Natural killer cell treated with Interleukin-12 subunit alpha and Interleukin-12 subunit beta and Interleukin-15 and Interleukin-18, amount 100 ng/mL, for 72 hours (primary cell): ENCODE data around the gene PARM1. TPM values are rescaled to one million over a fixed set of nuclear protein-coding genes. Genes with fewer than 3 reads are reported as not detected.

Experiments used
- ATAC-seq, 2 donors: fragments of 150-1000 bp; cut with Tn5 transposase in 1 of 2; sonication (Bioruptor Pico), chemical (Tn5 transposase) in 1 of 2; 2 replicates each; pipeline ENCODE4 v1.10.0; 2021
- DNase-seq: peaks from one replicate; pipeline ENCODE4 v3.0.0; 2022; ENCODE audit warnings: low spot score
- H3K27ac Mint-ChIP-seq, 2 donors: 1 replicate in 1 of 2; 2 replicates in 1 of 2; pipeline ENCODE4 v1.8.0; 2022; ENCODE audit warnings: mixed read lengths in 2 of 2, mild to moderate bottlenecking in 1 of 2, moderate library complexity in 1 of 2
- H3K27me3 Mint-ChIP-seq, 2 donors: 1 replicate in 1 of 2; 2 replicates in 1 of 2; pipeline ENCODE4 v1.8.0; 2022; ENCODE audit warnings: mixed read lengths in 2 of 2
- H3K36me3 Mint-ChIP-seq: one replicate; pipeline ENCODE4 v1.8.0; 2022; ENCODE audit warnings: mixed read lengths
- H3K4me1 Mint-ChIP-seq, 2 donors: 1 replicate in 1 of 2; 2 replicates in 1 of 2; pipeline ENCODE4 v1.8.0; 2022; ENCODE audit warnings: low read depth in 2 of 2, mixed read lengths in 2 of 2, mild to moderate bottlenecking in 1 of 2
- H3K4me3 Mint-ChIP-seq: one replicate; pipeline ENCODE4 v1.8.0; 2022; ENCODE audit warnings: mixed read lengths
- H3K9me3 Mint-ChIP-seq: 2 replicates; pipeline ENCODE4 v1.8.0; 2022; ENCODE audit warnings: mixed read lengths
- total RNA-seq, 2 donors: library from RNA; stranded (reverse); gene quantifications; one replicate each; pipeline ENCODE4 v1.2.3, GENCODE V29; 2022

PARM1 gene
- total RNA-seq, 2 donors from 2014 or later = 0.39 TPM; not detected in 1

GRCh38 chr4:75063433-75063832 is 130.5 kb downstream of the PARM1 start:
- H3K27ac Mint-ChIP-seq = no peak overlapping the region
- no peaks in the 10 kb centered on the region for H3K4me1 Mint-ChIP-seq
- H3K27me3 Mint-ChIP-seq = no peaks in the 10 kb centered on the region
- H3K4me3 Mint-ChIP-seq = no peak overlapping the region
- H3K36me3 Mint-ChIP-seq = no peaks in the 10 kb centered on the region
- ATAC-seq (no peak), DNase-seq (no peak)
- no peaks in the 10 kb centered on the region for H3K9me3 Mint-ChIP-seq

DNA sequence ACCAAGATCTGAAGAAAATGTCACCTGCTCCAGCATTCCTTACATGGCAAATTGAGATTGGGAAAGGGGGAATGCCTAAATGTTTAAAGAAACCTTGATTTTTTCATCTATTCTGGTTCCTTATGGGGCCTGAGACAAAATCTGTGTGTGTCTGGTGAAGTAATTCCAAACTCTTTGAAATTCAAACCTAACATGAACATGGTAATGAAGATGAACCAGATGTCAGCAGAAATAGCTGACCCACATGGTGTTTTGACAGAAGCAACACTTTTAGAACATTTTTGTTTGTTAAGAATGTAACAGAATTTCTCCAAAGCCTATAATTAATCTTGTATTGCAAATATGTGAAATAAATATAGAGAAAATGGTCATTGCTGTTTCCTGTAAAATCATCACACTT is 133.0 kb downstream of the PARM1 start:
- Mint-ChIP-seq H3K27ac (no peak overlapping the region), H3K27me3 (no peaks in the 10 kb centered on the region), H3K4me1 (no peaks in the 10 kb centered on the region), H3K9me3 (no peaks in the 10 kb centered on the region), H3K4me3 (no peak overlapping the region), H3K36me3 (no peaks in the 10 kb centered on the region)
- ATAC-seq = no peak
- DNase-seq = no peak

- ATAC-seq (no peak), DNase-seq (no peak)
- H3K27ac Mint-ChIP-seq = no peak overlapping the region
- H3K27me3 Mint-ChIP-seq = no peaks in the 10 kb centered on the region
- no peak overlapping the region for H3K4me3 Mint-ChIP-seq
- H3K4me1 Mint-ChIP-seq = no peaks in the 10 kb centered on the region
- peaks cover 7% of the 10 kb centered on the region for H3K9me3 Mint-ChIP-seq
- H3K36me3 Mint-ChIP-seq = no peaks in the 10 kb centered on the region
These were observed 136.7 kb downstream of the PARM1 start for GRCh38 chr4:75069493-75070074.

- no peaks in the 10 kb centered on the region for H3K27me3 Mint-ChIP-seq
- DNase-seq (no peak), ATAC-seq (no peak)
- no peak overlapping the region for H3K27ac Mint-ChIP-seq
- H3K9me3 Mint-ChIP-seq = peaks cover 12% of the 10 kb centered on the region
- no peak overlapping the region for H3K4me3 Mint-ChIP-seq
- no peaks in the 10 kb centered on the region for H3K4me1 Mint-ChIP-seq
- H3K36me3 Mint-ChIP-seq = no peaks in the 10 kb centered on the region
These were observed 138.4 kb downstream of the PARM1 start for GRCh38 chr4:75071317-75071716.

DNA sequence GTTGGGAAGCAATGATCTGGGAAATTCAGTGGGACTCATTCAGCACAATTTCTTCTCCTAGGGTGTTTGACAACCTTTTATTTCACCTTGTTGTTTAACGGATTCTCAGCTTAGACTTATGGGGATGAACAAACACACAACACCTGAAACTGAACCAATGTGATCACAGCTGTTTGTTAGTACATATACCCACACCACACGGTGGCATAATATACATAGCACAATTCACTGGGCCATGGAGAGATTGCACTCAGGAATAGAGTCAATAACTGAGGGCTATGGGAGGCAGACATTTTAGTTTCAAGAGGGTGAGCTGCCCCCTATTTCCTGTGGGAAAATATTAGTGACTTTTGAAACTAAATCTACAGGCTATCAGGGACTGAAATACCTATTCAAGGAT is 148.0 kb downstream of the PARM1 start:
- DNase-seq (no peak), ATAC-seq (no peak)
- H3K9me3 Mint-ChIP-seq = peaks cover 15% of the 10 kb centered on the region
- no peak overlapping the region for H3K27ac Mint-ChIP-seq
- no peak overlapping the region for H3K4me3 Mint-ChIP-seq
- H3K36me3 Mint-ChIP-seq = no peaks in the 10 kb centered on the region
- H3K27me3 Mint-ChIP-seq = no peaks in the 10 kb centered on the region
- H3K4me1 Mint-ChIP-seq = no peaks in the 10 kb centered on the region

GRCh38 chr4:75081561-75081960 is 148.6 kb downstream of the PARM1 start:
- no peak overlapping the region for H3K27ac Mint-ChIP-seq

DNA sequence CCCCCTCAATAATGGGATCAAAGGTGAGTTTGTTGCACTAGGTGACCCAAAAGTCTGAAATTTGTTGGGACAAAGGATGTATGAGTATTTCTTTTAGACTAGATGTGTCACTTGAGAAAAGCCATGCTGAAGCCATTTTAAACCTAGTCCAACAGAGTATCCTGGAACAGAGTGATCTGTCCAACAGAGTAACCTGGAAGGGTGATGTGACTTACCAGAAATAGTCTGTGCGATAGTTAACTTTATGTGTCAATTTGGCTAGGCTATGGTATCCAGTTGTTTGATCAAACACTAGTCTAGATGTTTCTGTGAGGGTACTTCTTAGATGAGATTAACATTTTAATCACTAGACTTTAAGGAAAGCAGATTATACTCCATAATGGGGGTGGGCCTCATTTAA is 154.5 kb downstream of the PARM1 start:
- ATAC-seq = no peak
- Mint-ChIP-seq H3K4me3 (no peak overlapping the region), H3K27me3 (no peaks in the 10 kb centered on the region), H3K9me3 (peaks cover 5% of the 10 kb centered on the region), H3K27ac (no peak overlapping the region), H3K36me3 (no peaks in the 10 kb centered on the region), H3K4me1 (no peaks in the 10 kb centered on the region)
- no peak for DNase-seq

More at GRCh38 chr4:75081561-75081960, 148.6 kb downstream of the PARM1 start:
- H3K27me3 Mint-ChIP-seq = no peaks in the 10 kb centered on the region
- no peak overlapping the region for H3K4me3 Mint-ChIP-seq
- H3K4me1 Mint-ChIP-seq = no peaks in the 10 kb centered on the region
- ATAC-seq = no peak
- H3K36me3 Mint-ChIP-seq = no peaks in the 10 kb centered on the region
- peaks cover 15% of the 10 kb centered on the region for H3K9me3 Mint-ChIP-seq
- no peak for DNase-seq

- Mint-ChIP-seq H3K4me3 (no peak overlapping the region), H3K4me1 (no peaks in the 10 kb centered on the region), H3K9me3 (peaks cover 7% of the 10 kb centered on the region), H3K27me3 (no peaks in the 10 kb centered on the region), H3K27ac (no peak overlapping the region), H3K36me3 (no peaks in the 10 kb centered on the region)
- ATAC-seq (no peak), DNase-seq (no peak)
These were observed 154.9 kb downstream of the PARM1 start for GRCh38 chr4:75087865-75088264.

- ATAC-seq (no peak), DNase-seq (no peak)
- H3K4me1 Mint-ChIP-seq = no peaks in the 10 kb centered on the region
- no peak overlapping the region for H3K4me3 Mint-ChIP-seq
- H3K27ac Mint-ChIP-seq = no peak overlapping the region
- H3K36me3 Mint-ChIP-seq = no peaks in the 10 kb centered on the region
- peaks cover 13% of the 10 kb centered on the region for H3K9me3 Mint-ChIP-seq
- H3K27me3 Mint-ChIP-seq = no peaks in the 10 kb centered on the region
These were observed 156.3 kb downstream of the PARM1 start for GRCh38 chr4:75089206-75089605.

DNA sequence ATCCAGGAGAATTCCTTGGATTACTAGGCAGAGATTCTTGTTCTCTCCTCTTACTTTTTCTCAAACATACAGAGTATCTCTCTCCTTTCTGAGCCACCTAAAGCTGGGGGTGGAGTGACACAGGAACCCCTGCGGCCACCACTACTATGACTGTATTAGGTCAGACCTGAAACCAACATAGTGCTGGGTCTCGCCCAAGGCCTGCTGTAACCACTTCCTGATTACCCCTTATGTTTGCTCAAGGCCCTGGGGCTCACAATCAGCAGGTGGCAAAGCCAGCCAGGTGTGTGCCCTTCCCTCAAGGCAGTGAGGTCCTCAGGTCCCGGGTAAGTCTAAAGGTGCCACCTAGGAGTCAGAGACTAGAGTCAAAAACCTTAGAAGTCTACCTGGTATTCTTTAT is 166.4 kb downstream of the PARM1 start:
- peaks cover 15% of the 10 kb centered on the region for H3K36me3 Mint-ChIP-seq
- ATAC-seq = peak in 1 of 2 donors; percentile 56
- H3K4me1 Mint-ChIP-seq = no peaks in the 10 kb centered on the region
- peaks cover 16% of the 10 kb centered on the region for H3K9me3 Mint-ChIP-seq
- no peak overlapping the region for H3K4me3 Mint-ChIP-seq
- no peaks in the 10 kb centered on the region for H3K27me3 Mint-ChIP-seq
- no peak overlapping the region for H3K27ac Mint-ChIP-seq
- no peak for DNase-seq

Other genes with a start within 250 kb of the PARM1 start
- gene BTC, start 138.6 kb upstream of the PARM1 start, total RNA-seq = not detected